Measurements from ENCODE around the gene NBEA. TPM values are rescaled to one million over a fixed set of nuclear protein-coding genes. Genes with fewer than 3 reads are reported as not detected.

Gene NBEA
- polyA plus RNA-seq, 3 donors: 17.7 to 21.6 (median 18.3) TPM

GRCh38 chr13:35471706-35472322 lies 529.7 kb downstream of the NBEA start:
- DNase-seq (ENCODE audit: low read depth in 3 of 3, low spot score in 2 of 3): peak in 1 of 3 donors; percentile 20

GRCh38 chr13:35472323-35472881 lies 530.3 kb downstream of the NBEA start:
- no peak for DNase-seq (ENCODE audit: low read depth in 3 of 3, low spot score in 2 of 3)

- DNase-seq (ENCODE audit: low read depth in 3 of 3, low spot score in 2 of 3): peak in 1 of 3 donors; percentile 5
Measured at GRCh38 chr13:35473206-35473775, 531.2 kb downstream of the NBEA start.

GRCh38 chr13:35473802-35474201 lies 531.7 kb downstream of the NBEA start:
- peak in 1 of 3 donors; percentile 2 for DNase-seq (ENCODE audit: low read depth in 3 of 3, low spot score in 2 of 3)

- DNase-seq (ENCODE audit: low read depth in 3 of 3, low spot score in 2 of 3): peak in 1 of 3 donors; percentile 53
Measured at GRCh38 chr13:35474496-35475211, 532.6 kb downstream of the NBEA start.

- peak in 1 of 3 donors; percentile 38 for DNase-seq (ENCODE audit: low read depth in 3 of 3, low spot score in 2 of 3)
Measured at GRCh38 chr13:35475212-35475959, 533.3 kb downstream of the NBEA start.

- DNase-seq (ENCODE audit: low read depth in 3 of 3, low spot score in 2 of 3): peak in 1 of 3 donors; percentile 38
Measured at GRCh38 chr13:35475960-35476943, 534.2 kb downstream of the NBEA start, which contains the start of gene MAB21L1. Gene MAB21L1 (minus strand): TSS chr13:35476689. CDS start chr13:35476138, 551 bp downstream.

- peak in 1 of 3 donors; percentile 5 for DNase-seq (ENCODE audit: low read depth in 3 of 3, low spot score in 2 of 3)
Measured at GRCh38 chr13:35477386-35477946, 535.4 kb downstream of the NBEA start.

- no peak for DNase-seq (ENCODE audit: low read depth in 3 of 3, low spot score in 2 of 3)
Measured at GRCh38 chr13:35478271-35479037, 536.4 kb downstream of the NBEA start.

GRCh38 chr13:35479038-35479492 lies 537.0 kb downstream of the NBEA start:
- DNase-seq (ENCODE audit: low read depth in 3 of 3, low spot score in 2 of 3): peak in 1 of 3 donors; percentile 18

- DNase-seq (ENCODE audit: low read depth in 3 of 3, low spot score in 2 of 3): no peak
Measured at GRCh38 chr13:35479706-35480105, 537.6 kb downstream of the NBEA start.

GRCh38 chr13:35480346-35480745 lies 538.3 kb downstream of the NBEA start:
- DNase-seq (ENCODE audit: low read depth in 3 of 3, low spot score in 2 of 3): no peak

- DNase-seq (ENCODE audit: low read depth in 3 of 3, low spot score in 2 of 3): no peak
Measured at GRCh38 chr13:35481777-35482176, 539.7 kb downstream of the NBEA start.

- no peak for DNase-seq (ENCODE audit: low read depth in 3 of 3, low spot score in 2 of 3)
Measured at GRCh38 chr13:35482527-35482926, 540.5 kb downstream of the NBEA start.

- no peak for DNase-seq (ENCODE audit: low read depth in 3 of 3, low spot score in 2 of 3)
Measured at GRCh38 chr13:35483761-35484160, 541.7 kb downstream of the NBEA start.

GRCh38 chr13:35484384-35484783 lies 542.3 kb downstream of the NBEA start:
- DNase-seq (ENCODE audit: low read depth in 3 of 3, low spot score in 2 of 3): no peak

GRCh38 chr13:35485424-35485823 lies 543.4 kb downstream of the NBEA start:
- no peak for DNase-seq (ENCODE audit: low read depth in 3 of 3, low spot score in 2 of 3)

GRCh38 chr13:35489050-35489449 lies 547.0 kb downstream of the NBEA start:
- DNase-seq (ENCODE audit: low read depth in 3 of 3, low spot score in 2 of 3): no peak
